HG02798 (cell line): ENCODE results near the gene OR10G8.
"Not testable (repeated sequence)": the region's sequence is repeated elsewhere in the genome, so short reads cannot be mapped to it uniquely, and the experiment has no call there.

Experiments used
- ATAC-seq: cut with Tn5 transposase; IDR thresholded peaks from one replicate; pipeline ENCODE4 v1.9.1; 2021; ENCODE audit warnings: mild to moderate bottlenecking; ENCODE audit not compliant: unreplicated experiment, poor library complexity

The OR10G8 gene

GRCh38 chr11:124026498-124026897 is at the start of gene OR10G8:
Gene OR10G8 (plus strand): TSS chr11:124026798. CDS start chr11:124029623, 2,825 bp downstream.
- no peak for ATAC-seq

DNA sequence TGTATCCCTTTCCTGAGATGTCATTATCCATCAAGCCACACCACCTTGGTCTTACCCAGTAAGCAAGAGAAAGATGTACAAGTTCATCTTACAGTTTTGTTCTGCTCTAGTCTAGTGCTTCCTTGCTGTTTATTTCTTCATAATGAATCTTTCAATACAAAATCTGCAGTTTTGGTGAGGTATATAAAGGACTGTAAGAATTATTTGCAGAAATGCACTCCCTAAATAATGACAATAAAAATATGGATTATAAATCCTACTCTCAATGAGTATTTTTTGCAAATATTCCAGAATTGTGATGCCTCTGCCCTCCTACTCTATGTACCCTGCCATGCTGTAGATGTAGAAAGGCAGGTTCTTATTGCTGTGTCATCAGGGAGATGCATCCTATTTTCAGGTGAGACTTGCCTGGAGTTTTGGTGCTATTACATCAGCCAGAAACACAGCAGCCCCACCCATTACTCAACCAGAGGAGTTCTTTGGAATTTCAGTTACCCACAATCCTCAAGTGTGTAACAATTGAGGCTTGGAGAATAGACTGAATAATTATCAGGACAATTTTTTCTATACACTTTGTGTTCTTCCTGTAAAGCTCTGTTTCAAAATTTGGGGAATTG is 48.8 kb upstream of the OR10G8 start, which contains the start of gene OR10S1:
Gene OR10S1 (minus strand): TSS at position 51 of the 617 bp plus-strand sequence. CDS start 117 bp downstream, outside the sequence.
- no peak for ATAC-seq

GRCh38 chr11:123979311-123979710 is 47.3 kb upstream of the OR10G8 start:
- ATAC-seq, result no peak

GRCh38 chr11:123995119-123995518 is 31.5 kb upstream of the OR10G8 start, which contains the start of gene OR10G6:
Gene OR10G6 (minus strand): TSS chr11:123995161. CDS start chr11:123995161, 0 bp downstream.
- no peak for ATAC-seq

GRCh38 chr11:124012697-124013096 is 13.9 kb upstream of the OR10G8 start, which contains the start of gene OR10G4:
Gene OR10G4 (plus strand): TSS chr11:124012997. CDS start chr11:124015575, 2,578 bp downstream.
- no peak for ATAC-seq

- not testable (repeated sequence) for ATAC-seq
Observed at GRCh38 chr11:124015837-124016236, 10.8 kb upstream of the OR10G8 start.

- no peak for ATAC-seq
Observed at GRCh38 chr11:124036666-124037065, 10.1 kb downstream of the OR10G8 start.

DNA sequence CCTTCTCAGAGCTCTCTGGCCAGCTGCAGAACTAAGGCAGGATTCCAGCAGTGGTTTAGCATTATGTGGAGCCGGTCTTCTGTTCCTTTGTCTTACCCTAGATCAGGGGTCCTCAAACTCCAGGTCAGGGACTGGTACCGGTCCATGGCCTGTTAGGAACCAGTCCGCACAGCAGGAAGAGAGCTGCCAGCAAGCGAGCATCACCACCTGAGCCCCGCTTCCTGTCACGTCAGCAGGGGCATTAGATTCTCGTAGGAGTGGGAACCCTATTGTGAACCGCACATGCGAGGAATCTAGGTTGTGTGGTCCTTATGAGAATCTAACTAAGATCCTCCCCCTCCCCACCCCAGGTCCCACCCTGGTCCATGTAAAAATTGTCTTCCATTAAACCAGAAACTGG is 13.0 kb downstream of the OR10G8 start:
- no peak for ATAC-seq

DNA sequence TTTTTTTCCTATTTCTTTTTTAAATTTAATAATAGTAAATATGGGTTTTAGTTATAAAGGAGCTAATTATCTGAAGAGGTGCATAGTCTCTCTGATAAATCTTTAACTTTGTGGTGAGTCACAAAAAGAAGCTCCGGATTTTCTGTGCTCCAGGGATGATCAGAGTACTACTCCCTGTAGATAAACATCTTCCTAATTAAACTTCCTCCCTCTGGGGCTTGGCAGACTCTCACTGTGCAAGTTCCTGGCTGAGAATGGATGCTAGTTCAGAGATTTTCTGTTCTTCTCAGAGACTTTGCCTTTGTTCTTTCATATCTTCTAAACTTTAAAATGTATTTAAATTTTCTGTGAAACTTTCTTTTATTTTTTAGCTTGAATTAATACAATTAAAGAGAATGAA is 14.7 kb downstream of the OR10G8 start, which contains the start of gene OR10G7:
Gene OR10G7 (minus strand): TSS at position 72 of the 400 bp plus-strand sequence. CDS start 2,324 bp downstream, outside the sequence.
- ATAC-seq, result no peak

DNA sequence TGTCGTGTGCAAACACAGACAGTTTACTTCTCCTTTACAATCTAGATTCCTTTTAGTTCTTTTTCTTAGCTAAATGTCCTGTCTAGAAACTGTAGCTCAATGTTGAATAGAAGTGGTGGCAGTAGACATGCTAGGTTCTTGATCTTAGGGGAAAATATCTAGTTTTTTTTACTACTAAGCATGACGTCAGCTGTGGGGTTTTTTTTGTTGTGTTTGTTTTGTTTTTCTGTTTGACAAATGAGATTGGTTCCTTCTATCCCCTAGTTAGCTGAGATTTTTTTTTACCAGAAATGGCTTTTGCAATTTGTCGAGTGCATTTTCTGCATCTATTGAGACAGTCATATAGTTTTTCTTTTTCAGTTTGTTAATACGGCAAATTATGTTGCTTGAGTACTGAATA is 16.8 kb downstream of the OR10G8 start:
- no peak for ATAC-seq

DNA sequence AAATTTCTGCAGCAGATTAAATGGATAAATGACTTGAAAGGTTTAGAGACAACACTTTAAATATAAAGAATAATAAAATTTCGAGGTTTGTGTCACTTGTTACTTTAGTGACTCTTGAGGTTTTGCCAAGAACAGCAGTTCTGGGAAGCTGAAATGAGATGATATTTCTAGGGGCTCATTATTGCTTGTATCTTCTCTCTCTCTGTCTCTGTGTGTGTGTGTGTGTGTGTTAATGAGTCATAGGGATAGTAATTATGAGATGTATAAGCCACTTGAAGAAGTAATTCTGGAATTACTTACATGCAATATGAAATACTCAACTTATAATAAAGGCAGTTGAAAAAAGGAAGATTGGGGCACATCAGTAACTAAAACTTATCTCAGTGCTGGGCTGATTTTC is 24.1 kb downstream of the OR10G8 start:
- ATAC-seq, result no peak

GRCh38 chr11:124052966-124053365 is 26.4 kb downstream of the OR10G8 start:
- no peak for ATAC-seq

DNA sequence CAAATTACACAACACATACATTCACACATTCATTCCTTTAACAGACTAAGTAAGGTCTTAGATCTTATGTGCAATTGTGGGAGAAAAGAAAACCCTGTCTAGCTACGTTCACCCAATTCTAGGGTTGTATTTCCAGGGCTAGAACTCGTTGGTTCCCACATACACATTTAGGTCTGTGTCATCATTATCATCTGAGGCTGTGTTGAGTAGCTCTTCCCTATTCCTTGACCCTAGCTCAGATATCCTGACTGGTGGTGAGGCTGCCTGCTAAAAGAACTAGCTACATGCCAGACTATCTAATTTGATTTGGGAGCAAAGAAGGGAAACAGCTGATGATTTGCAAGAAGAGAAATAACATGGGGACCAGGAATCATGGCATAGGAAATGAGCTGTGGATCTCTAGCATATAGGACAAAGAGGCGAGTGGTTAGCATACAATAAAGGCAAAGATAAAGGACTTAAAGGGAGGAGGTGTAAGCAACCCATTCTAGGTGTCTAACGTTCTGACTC is 42.1 kb downstream of the OR10G8 start:
- ATAC-seq, result no peak

GRCh38 chr11:124069429-124070401 is 43.1 kb downstream of the OR10G8 start:
- peak; percentile 79 for ATAC-seq

DNA sequence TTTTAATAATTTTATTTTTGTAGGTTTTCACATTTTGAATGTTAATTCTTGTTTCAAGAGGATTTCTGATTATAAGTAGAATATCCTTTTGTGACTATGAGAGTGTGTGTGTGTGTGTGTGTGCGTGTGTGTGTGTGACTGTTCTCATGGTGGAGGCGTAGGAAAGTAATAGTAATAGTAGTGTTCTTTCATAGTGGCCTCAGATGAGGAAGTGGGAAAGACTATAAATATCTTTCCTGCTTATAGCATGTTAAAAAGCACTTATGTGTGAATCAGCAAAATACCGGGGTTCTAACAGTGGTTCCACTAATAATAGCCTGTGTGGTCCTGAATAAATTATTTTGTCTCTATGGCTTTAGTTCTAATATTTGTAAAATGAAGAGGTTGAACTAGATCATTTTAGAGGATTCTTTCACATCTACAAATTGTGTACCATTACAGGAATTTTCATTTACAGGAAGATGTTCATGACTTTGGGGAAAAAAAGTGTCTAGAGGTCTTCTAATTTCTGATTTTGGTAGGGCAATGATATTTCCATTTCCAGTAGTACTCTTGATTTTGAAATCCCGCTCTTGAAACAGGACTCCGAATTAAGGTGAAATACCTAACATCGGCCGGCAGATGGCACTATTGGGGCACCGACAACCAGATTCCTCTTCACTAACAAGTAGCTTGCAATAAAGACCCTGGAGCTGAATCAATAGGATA is 44.5 kb downstream of the OR10G8 start:
- peak; percentile 85 for ATAC-seq

DNA sequence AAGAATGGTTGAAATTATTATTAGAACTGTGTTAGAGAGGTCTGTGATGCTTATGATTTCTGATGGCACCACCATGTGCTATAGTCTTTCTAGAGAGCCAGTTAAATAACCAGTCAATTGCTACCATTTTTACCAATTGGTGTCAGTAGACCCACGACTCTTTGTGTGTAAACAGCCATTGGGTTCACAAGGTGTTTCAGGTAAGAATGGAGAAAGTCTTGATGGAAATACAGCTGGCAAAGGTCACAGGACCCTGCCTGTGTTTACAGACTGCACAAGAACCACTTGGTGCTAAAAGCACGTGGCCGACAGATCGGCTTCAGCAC is 45.0 kb downstream of the OR10G8 start:
- no peak for ATAC-seq

- no peak for ATAC-seq
Observed at GRCh38 chr11:124072147-124072546, 45.5 kb downstream of the OR10G8 start.

DNA sequence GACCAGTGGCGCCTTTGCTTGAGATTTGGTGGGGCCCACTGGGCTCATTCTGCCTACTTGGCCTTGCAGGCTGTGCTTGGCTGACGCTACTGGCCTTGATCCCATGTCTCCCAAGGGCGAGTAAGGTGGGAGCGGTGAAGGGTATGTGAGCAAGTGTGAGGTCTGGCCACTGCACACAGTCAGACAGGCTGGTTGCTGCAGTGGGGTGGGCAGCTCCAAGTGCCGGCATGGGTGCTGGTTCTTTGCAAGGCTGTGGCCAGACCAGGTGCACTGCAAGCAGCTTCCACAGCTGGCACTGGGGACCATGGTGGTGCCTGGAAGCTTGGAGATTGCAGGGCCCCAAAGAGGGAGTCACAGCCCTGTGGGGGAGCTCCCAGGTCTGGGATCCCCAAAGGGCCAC is 48.0 kb downstream of the OR10G8 start:
- no peak for ATAC-seq

DNA sequence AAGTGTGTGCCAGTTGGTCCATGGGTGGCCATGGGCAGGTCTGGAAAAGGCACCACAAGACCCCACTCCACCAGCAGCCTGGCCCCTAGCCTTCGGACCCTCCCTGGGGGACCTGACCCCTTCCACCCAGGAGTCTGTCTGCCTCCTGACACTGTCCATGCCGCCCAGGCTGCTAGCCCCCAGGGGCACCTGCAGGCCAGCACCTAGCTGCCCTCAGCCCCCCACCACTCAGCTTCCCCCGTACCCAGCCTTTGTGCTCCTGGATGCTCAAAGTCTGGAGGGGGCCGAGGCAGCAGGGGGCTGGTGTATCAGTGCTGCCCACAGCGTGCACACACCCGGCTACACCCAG is 48.9 kb downstream of the OR10G8 start:
- no peak for ATAC-seq
